Immature natural killer cell (primary cell): Measurements from ENCODE around the gene DEPDC1B. TPM values are rescaled to one million over a fixed set of nuclear protein-coding genes. Genes with fewer than 3 reads are reported as not detected.
"Not testable (repeated sequence)": the region's sequence is repeated elsewhere in the genome, so short reads cannot be mapped to it uniquely, and the experiment has no call there.

Experiments
- DNase-seq, 3 donors: peaks; one replicate each; pipeline ENCODE4 v3.0.0; 2022; ENCODE audit warnings: mixed read lengths in 1 of 3
- H3K27ac Mint-ChIP-seq, 6 donors: one replicate each; pipeline ENCODE4 v1.8.0; 2020; ENCODE audit warnings: mixed read lengths in 6 of 6, mild to moderate bottlenecking in 5 of 6, inconsistent platforms in 4 of 6, moderate library complexity in 3 of 6
- H3K27me3 Mint-ChIP-seq, 3 donors: one replicate each; pipeline ENCODE4 v1.8.0; 2020 to 2021; ENCODE audit warnings: low read depth in 3 of 3, mild to moderate bottlenecking in 3 of 3, mixed read lengths in 3 of 3, moderate library complexity in 3 of 3, inconsistent platforms in 1 of 3
- H3K36me3 Mint-ChIP-seq, 3 donors: one replicate each; pipeline ENCODE4 v1.8.0; 2020; ENCODE audit warnings: mixed read lengths in 3 of 3, inconsistent platforms in 2 of 3, mild to moderate bottlenecking in 2 of 3
- H3K4me1 Mint-ChIP-seq, 2 donors: one replicate each; pipeline ENCODE4 v1.8.0; 2020; ENCODE audit warnings: inconsistent platforms in 2 of 2, mild to moderate bottlenecking in 2 of 2, mixed read lengths in 2 of 2, moderate library complexity in 1 of 2
- H3K4me3 Mint-ChIP-seq, 5 donors: one replicate each; pipeline ENCODE4 v1.8.0; 2020; ENCODE audit warnings: mild to moderate bottlenecking in 5 of 5, mixed read lengths in 5 of 5, inconsistent platforms in 3 of 5, moderate library complexity in 3 of 5
- H3K9me3 Mint-ChIP-seq, 6 donors: one replicate each; pipeline ENCODE4 v1.8.0; 2020; ENCODE audit warnings: mild to moderate bottlenecking in 6 of 6, mixed read lengths in 6 of 6, inconsistent platforms in 4 of 6, moderate library complexity in 3 of 6
- polyA plus RNA-seq, 3 donors: library from polyadenylated mRNA; unstranded; fragments of 300-500 nt; fragmentation: Illumina TruSeq; gene quantifications; one replicate each; pipeline ENCODE4 v1.2.3, GENCODE V29; 2021

Gene DEPDC1B
- polyA plus RNA-seq, 3 donors from 2014 or later: 0.67 to 1.4 (median 0.88) TPM

DNA sequence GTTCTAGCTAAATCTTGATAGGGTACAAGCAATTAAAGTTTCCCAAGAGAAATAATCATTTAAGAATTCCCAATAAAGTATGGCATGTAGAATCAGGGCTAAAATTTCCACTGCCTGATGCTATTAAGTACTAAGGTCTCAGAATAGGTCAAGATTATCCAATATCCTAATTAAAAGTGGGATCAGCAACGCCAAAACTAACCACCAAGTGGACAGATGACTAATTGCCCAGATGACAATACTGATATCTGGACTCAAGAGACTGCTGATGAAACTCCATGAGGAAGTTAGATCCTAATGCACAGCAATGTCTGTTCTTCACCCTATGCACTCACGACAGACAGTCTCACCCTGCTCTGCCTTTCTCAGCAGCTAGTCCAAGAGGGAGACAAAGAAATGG, 14.3 kb downstream of the DEPDC1B start:
- H3K9me3 Mint-ChIP-seq: no peaks in the 10 kb centered on the region
- no peaks in the 10 kb centered on the region for H3K27me3 Mint-ChIP-seq
- no peak for DNase-seq
- H3K36me3 Mint-ChIP-seq: no peaks in the 10 kb centered on the region
- no peaks in the 10 kb centered on the region for H3K4me1 Mint-ChIP-seq
- no peak overlapping the region for H3K4me3 Mint-ChIP-seq
- no peak overlapping the region for H3K27ac Mint-ChIP-seq

DNA sequence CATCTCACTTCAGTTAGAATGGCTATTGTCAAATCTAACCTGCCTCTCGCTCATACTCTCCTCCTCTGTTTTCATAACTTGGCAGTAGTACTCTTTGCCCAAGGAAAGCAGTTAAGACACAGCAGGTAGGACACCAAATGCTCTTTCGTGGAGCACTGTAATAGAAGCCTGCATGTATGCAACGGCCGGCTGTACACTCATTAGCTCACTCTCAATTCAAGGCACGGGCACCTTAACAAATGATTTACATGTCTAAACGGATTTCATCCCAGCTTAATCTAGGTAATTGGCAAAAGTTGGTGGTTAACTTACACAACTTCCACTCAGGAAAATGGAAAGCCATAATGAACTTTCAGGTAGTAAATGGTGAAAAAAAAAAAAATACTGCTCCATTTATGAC, 14.9 kb downstream of the DEPDC1B start:
- Mint-ChIP-seq H3K27ac (no peak overlapping the region), H3K4me3 (no peak overlapping the region)

DNA sequence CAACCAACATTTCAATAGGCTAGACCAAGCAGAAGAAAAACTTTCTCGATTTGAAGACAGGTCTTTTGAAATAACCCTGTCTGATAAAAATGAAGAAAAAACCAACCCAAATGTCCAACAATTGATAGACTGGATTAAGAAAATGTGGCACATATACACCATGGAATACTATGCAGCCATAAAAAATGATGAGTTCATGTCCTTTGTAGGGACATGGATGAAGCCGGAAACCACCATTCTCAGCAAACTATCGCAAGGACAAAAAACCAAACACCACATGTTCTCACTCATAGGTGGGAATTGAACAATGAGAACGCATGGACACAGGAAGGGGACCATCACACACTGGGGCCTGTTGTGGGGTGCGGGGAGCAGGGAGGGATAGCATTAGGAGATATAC, 18.0 kb downstream of the DEPDC1B start:
- H3K4me3 Mint-ChIP-seq, H3K4me1 Mint-ChIP-seq: not testable (repeated sequence)

More for the DNA sequence above, 14.9 kb downstream of the DEPDC1B start:
- Mint-ChIP-seq H3K4me1 (no peaks in the 10 kb centered on the region), H3K36me3 (no peaks in the 10 kb centered on the region), H3K27me3 (no peaks in the 10 kb centered on the region), H3K9me3 (no peaks in the 10 kb centered on the region)
- DNase-seq: no peak

DNA sequence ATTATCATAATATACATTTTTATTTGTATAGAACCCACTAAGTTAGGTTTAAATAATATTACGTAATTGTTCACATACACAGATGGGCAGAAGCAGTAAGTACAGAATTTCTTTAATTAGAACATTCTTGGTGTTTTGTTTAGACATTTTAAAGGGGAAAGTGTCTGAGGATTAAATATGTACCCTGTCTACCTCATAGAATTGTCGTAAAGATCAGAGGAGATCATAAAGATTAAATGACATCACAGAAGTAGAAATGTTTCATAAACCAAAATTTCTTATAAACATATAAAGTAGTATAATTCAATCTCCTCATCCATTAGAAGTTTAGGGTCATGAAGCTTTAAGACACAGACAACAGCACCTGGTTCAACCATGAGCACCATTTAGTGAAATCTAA, 20.1 kb downstream of the DEPDC1B start:
- no peak for DNase-seq
- Mint-ChIP-seq H3K27me3 (peaks cover 0 to 2% (median 0%) of the 10 kb centered on the region in 3 donors), H3K4me1 (no peaks in the 10 kb centered on the region), H3K4me3 (no peak overlapping the region), H3K27ac (no peak overlapping the region), H3K36me3 (no peaks in the 10 kb centered on the region), H3K9me3 (no peaks in the 10 kb centered on the region)

More for the DNA sequence above, 18.0 kb downstream of the DEPDC1B start:
- H3K27me3 Mint-ChIP-seq, H3K36me3 Mint-ChIP-seq, H3K27ac Mint-ChIP-seq, H3K9me3 Mint-ChIP-seq, DNase-seq: not testable (repeated sequence)

DNA sequence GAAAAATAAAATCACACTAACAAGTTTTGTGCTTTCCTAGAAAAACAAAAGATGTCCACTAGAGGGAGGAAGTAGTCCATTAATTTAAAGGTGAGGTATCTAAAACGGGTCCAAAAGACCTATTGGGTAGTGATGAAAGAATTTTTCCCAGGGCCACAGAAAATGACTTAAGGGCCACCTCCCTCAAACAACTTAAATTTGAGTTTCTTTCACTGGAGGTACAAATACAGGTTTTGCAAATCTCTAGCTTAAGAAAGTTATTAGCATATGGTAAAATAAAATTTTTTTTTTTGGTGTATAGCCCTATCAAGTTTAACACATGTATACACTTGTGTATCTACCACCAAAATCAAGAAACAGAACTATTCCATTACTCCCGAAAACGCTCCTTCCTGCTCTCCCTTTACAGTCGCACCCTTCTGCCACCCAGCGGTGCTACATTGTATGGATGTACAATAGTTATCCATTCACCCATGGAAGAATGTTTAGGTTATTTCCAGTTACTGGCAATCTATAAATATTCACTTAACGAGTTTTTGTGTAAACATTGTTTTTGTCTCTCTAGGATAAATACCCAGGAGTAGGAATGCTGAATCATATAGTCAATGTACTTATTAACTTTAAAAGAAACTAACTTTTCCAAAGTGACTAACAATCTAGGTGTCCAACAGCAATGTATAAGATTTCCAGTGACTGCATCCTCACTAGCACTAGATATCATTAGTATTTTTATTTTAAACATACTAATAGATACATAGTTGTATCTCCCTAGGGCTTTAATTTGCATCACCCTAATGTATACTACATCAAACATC, 21.9 kb downstream of the DEPDC1B start:
- H3K36me3 Mint-ChIP-seq: no peaks in the 10 kb centered on the region
- peak; percentile 5 to 23 (median 12) for DNase-seq
- peaks cover 0 to 4% (median 0%) of the 10 kb centered on the region in 3 donors for H3K27me3 Mint-ChIP-seq
- peak overlapping the region in 1 of 5 donors; percentile 18 for H3K4me3 Mint-ChIP-seq
- H3K4me1 Mint-ChIP-seq: no peaks in the 10 kb centered on the region
- no peaks in the 10 kb centered on the region for H3K9me3 Mint-ChIP-seq
- H3K27ac Mint-ChIP-seq: no peak overlapping the region

DNA sequence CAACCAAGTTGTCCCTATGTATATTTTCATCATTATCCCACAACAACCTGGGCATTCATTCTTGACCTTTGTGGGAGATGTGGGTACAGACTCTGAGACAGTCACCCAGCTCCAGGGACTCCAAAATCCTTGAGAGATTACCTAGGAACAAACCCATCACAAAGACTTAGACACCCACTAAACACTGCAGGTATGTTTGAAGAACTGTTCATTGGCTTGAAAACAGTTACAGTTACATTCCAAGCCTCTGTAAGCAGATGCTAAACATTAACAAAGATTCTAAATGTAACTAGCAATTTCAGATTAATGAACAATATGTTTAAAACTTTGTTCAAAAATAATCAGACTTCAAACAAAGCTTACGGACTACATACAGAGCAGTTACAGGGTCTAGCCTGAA, 24.7 kb downstream of the DEPDC1B start:
- Mint-ChIP-seq H3K27me3 (peaks cover 0 to 4% (median 0%) of the 10 kb centered on the region in 3 donors), H3K4me3 (no peak overlapping the region), H3K27ac (no peak overlapping the region), H3K36me3 (no peaks in the 10 kb centered on the region), H3K4me1 (no peaks in the 10 kb centered on the region), H3K9me3 (no peaks in the 10 kb centered on the region)
- no peak for DNase-seq

DNA sequence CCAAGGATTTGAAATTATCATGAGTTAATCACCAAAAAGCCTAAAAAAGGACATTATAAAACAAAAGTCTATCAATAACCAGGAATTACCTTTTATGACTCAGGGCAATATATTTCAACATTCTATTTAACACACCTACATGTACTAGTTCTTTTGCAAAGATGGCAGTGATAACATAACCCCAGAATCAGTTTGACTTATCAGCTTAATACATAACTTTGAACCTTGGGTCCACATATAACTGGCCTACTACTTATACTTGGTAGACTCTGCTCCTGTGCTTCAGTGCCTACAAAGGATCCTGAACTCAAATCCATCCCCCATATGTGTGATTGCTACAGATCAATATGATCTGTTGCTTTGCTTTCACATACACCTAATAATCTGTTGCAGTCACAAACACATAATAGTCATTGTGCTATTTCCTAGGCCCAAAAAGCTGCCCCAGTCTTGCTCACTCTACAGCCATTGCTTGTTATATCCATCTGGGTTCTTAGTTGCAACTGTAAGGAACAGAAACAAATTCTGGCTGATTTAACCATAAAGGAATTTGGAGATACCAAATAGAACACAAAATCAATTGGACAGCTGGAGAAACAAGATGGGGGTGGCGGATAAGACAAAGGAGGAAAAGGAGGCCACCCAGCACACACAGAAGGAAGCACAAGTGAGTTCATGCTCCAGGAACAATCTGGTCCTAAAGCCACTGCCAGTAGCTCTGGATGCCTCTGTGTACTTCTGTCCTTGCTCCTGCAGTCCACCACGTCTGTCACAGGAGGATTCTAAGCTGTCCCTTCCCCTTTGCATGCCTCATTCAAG, 25.5 kb downstream of the DEPDC1B start:
- H3K27ac Mint-ChIP-seq: no peak overlapping the region
- H3K9me3 Mint-ChIP-seq: no peaks in the 10 kb centered on the region
- H3K27me3 Mint-ChIP-seq: peaks cover 0 to 4% (median 0%) of the 10 kb centered on the region in 3 donors
- H3K36me3 Mint-ChIP-seq: no peaks in the 10 kb centered on the region
- DNase-seq: no peak
- no peak overlapping the region for H3K4me3 Mint-ChIP-seq
- H3K4me1 Mint-ChIP-seq: no peaks in the 10 kb centered on the region

DNA sequence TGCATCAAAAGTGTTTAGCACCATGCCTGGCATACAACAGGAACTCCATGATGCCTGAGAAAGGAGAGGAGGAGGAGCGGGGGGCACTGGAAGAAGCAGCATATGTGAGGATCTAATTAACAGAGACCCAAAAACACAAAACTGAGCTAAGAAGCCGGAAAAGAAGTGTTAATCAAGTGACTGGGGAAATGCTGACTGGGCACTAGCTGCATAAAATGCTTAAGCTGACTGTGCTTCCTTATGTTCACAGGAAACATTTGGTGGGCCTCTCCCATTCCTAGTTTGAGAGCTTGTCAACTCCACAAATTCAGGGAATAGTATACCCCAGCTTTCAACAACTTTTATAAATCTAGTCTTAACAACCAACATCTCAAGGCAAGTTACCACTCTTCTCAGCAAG, 26.6 kb downstream of the DEPDC1B start:
- peaks cover 0 to 4% (median 0%) of the 10 kb centered on the region in 3 donors for H3K27me3 Mint-ChIP-seq
- H3K9me3 Mint-ChIP-seq: no peaks in the 10 kb centered on the region
- no peak overlapping the region for H3K4me3 Mint-ChIP-seq
- no peak overlapping the region for H3K27ac Mint-ChIP-seq
- H3K36me3 Mint-ChIP-seq: no peaks in the 10 kb centered on the region
- no peak for DNase-seq
- no peaks in the 10 kb centered on the region for H3K4me1 Mint-ChIP-seq

DNA sequence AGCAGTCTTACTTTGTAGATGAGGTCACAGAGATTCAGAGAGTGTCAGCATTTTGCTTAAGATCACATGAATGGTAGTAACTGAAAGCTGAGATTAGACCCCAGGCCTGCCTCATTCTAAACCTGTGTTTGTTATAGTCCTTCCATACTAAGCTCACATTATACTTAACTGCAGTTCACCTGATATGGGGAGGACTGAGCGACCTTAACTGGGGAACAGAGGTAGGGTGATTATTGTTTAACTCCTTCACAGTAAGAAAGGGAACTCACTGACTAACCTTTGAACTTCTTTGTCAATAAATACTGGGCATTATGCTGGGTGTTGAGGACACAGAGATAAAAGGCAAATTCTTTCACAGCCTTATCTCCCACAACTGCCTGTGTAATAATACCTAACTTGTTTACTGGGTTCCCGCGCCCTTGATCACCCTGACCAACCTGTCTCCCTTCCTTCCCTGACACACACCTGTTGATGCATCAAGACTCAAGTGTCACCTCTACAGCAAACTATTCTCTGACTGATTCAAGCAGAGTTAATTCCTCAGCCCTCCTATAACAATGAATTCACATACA, 27.2 kb downstream of the DEPDC1B start:
- Mint-ChIP-seq H3K27ac (no peak overlapping the region), H3K4me1 (no peaks in the 10 kb centered on the region), H3K27me3 (peaks cover 0 to 4% (median 0%) of the 10 kb centered on the region in 3 donors), H3K4me3 (no peak overlapping the region), H3K36me3 (no peaks in the 10 kb centered on the region), H3K9me3 (no peaks in the 10 kb centered on the region)
- DNase-seq: no peak

DNA sequence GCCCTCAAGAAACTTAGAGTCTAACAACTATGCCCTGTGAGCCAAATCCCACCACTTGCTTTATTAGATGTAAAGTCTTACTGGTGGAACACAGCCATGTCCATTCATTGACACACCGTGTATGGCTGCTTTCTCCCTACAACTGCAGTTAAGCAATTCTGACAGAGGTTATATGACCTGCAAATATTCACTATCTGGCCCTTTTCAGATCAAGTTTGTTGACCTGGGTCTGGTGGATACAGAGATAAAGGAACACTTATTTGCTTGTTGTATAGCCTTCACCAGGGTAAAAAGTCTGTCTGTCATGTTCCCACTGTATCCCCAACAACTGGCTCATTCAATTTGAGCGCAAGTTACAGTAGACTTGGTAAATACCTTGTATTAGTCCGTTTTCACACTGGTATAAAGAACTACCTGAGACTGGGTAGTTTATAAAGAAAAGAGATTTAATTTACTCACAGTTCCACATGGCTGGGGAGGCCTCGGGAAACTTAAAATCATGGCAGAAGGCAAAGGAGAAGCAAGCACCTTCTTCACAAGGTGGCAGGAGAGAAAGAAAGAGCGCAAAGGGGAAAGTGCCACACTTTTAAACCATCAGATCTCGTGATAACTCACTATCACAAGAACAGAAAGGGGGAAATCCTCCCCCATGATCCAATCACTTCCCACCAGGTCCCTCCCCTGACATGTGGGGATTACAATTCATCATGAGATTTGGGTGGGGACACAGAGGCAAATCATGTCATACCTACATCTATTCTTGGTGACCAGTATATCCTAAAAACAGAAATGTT, 27.9 kb downstream of the DEPDC1B start:
- Mint-ChIP-seq H3K4me3 (no peak overlapping the region), H3K36me3 (no peaks in the 10 kb centered on the region), H3K27ac (peak overlapping the region in 1 of 6 donors; percentile 32), H3K9me3 (no peaks in the 10 kb centered on the region), H3K27me3 (peaks cover 0 to 1% (median 0%) of the 10 kb centered on the region in 3 donors), H3K4me1 (no peaks in the 10 kb centered on the region)
- DNase-seq: no peak

DNA sequence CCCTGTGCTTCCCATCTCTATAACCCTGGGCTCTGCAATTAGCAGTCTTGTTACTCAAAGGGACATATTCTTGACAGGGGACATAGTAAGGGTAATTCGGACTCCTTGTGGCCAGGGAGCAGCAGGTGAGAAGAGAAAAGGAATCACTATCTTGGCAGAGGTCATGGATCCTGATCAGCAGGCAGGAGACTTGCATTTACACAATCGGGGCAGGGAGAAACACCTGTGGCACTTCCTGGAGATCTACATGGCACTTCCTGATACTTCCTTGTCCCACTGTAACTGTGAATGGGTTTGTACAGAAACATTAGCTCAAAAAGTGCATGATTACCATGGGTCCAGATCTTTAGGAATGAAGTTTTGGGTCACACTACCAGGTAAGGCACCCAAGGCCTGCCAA, 29.2 kb downstream of the DEPDC1B start:
- Mint-ChIP-seq H3K4me3 (no peak overlapping the region), H3K4me1 (no peaks in the 10 kb centered on the region), H3K36me3 (no peaks in the 10 kb centered on the region), H3K27ac (no peak overlapping the region), H3K9me3 (no peaks in the 10 kb centered on the region), H3K27me3 (peaks cover 0 to 2% (median 1%) of the 10 kb centered on the region in 3 donors)
- DNase-seq: no peak

DNA sequence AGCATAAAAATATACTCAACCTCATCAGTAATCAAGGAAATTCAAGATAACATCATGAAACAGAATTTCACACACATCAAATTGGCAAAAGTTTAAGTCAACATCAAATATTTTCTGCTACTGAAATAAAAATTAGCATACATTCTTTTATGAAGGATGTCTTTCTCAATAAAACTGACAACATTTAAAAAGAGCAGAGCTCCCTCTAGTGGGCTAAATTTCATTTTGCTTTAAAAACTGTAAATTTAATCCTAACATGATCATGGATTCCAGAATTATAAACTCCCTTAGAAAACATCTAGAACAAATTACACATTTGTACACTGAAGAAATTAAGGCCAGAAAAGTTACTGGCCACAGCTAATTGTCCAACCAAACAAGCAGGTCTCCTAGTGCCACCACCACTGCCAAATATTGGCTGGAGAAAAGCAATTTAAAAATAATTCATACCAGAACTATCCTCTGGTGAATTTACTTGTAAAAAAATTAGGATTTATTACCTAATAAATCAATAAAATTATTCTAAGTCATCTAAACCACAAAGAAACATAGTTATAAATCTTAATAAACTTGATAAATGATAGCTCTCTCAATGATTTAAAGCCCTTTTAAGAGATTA, 31.2 kb downstream of the DEPDC1B start:
- Mint-ChIP-seq H3K9me3 (no peaks in the 10 kb centered on the region), H3K36me3 (no peaks in the 10 kb centered on the region), H3K27me3 (peaks cover 0 to 2% (median 0%) of the 10 kb centered on the region in 3 donors), H3K4me3 (no peak overlapping the region), H3K27ac (no peak overlapping the region), H3K4me1 (no peaks in the 10 kb centered on the region)
- DNase-seq: peak; percentile 3 to 14 (median 11)
